Measurements from ENCODE around the gene SRSF12.

GRCh38 chr6:89071036-89071435 is 46.8 kb downstream of the SRSF12 start:
- TF ChIP-seq, protein P1, sequence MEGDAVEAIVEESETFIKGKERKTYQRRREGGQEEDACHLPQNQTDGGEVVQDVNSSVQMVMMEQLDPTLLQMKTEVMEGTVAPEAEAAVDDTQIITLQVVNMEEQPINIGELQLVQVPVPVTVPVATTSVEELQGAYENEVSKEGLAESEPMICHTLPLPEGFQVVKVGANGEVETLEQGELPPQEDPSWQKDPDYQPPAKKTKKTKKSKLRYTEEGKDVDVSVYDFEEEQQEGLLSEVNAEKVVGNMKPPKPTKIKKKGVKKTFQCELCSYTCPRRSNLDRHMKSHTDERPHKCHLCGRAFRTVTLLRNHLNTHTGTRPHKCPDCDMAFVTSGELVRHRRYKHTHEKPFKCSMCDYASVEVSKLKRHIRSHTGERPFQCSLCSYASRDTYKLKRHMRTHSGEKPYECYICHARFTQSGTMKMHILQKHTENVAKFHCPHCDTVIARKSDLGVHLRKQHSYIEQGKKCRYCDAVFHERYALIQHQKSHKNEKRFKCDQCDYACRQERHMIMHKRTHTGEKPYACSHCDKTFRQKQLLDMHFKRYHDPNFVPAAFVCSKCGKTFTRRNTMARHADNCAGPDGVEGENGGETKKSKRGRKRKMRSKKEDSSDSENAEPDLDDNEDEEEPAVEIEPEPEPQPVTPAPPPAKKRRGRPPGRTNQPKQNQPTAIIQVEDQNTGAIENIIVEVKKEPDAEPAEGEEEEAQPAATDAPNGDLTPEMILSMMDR (conservative IDR thresholded peaks at IDR 0.05 in 1 of 2, IDR thresholded peaks at IDR 0.05 in 1 of 2; ENCODE audit: low read depth in 1 of 2, low read length in 2 of 2): no peak
- no peak for TF ChIP-seq EZH2 (IDR thresholded peaks at IDR 0.05; ENCODE audit: low read length, missing control alignments)

Data from fibroblast of lung (primary cell).